ENCODE data around the gene DPYSL3. TPM values are rescaled to one million over a fixed set of nuclear protein-coding genes. Genes with fewer than 3 reads are reported as not detected.
"Not testable (repeated sequence)": the region's sequence is repeated elsewhere in the genome, so short reads cannot be mapped to it uniquely, and the experiment has no call there.

Gene DPYSL3
- total RNA-seq, 2 donors from 2014 or later = 6.5 to 10.5 TPM

- DNase-seq (no peak), ATAC-seq (peak; percentile 76)
- TF ChIP-seq CTCF (IDR thresholded peaks at IDR 0.05) (no peak), POLR2A (IDR thresholded peaks at IDR 0.05) (no peak)
- 32 to 45% methylated on average over 7 of the region's 7 CpGs for WGBS, 2 donors
- peak overlapping the region in 1 of 4 donors; percentile 2 for H3K27ac ChIP-seq
- H3K36me3 ChIP-seq (replicated peaks in 1 of 2; ENCODE audit: insufficient read depth in 1 of 2, low read depth in 2 of 2) = no peaks in the 10 kb centered on the region
- no peaks in the 10 kb centered on the region for H3K4me1 ChIP-seq
- H3K9me3 ChIP-seq = no peaks in the 10 kb centered on the region
- no peak overlapping the region for H3K4me3 ChIP-seq
- H3K27me3 ChIP-seq = no peaks in the 10 kb centered on the region
- intact Hi-C loops (cut with DNase I) = no loop called here
Observed at GRCh38 chr5:147554261-147554817, 44.5 kb upstream of the DPYSL3 start.

GRCh38 chr5:147553817-147554216, 43.9 kb upstream of the DPYSL3 start:
- H3K27ac ChIP-seq = peak overlapping the region in 1 of 4 donors; percentile 2
- 66 to 73% methylated on average over 5 of the region's 5 CpGs for WGBS, 2 donors
- not testable (repeated sequence) for H3K4me3 ChIP-seq

DNA sequence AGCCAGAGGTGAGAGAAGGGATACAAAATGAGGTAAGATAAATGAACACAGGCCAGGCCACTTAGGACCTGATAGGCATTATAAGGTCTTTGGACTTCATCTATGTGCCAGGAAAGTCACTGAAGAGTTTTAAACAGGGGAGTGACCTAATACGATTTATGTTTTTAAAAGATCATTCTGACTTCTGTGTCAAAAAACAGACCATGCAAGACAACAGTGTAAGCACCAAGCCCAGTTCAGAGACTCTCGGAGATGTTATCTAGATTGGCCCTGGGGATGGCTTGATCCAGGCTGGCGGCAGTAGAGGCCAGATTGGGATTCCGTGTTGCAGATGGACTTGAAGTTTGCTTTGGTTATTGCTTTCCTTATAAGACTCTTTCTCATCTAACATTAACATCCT, 43.0 kb upstream of the DPYSL3 start:
- Histone ChIP-seq H3K27me3 (no peaks in the 10 kb centered on the region), H3K4me3 (no peak overlapping the region), H3K27ac (no peak overlapping the region), H3K9me3 (no peaks in the 10 kb centered on the region), H3K4me1 (no peaks in the 10 kb centered on the region), H3K36me3 (replicated peaks in 1 of 2; ENCODE audit: insufficient read depth in 1 of 2, low read depth in 2 of 2) (no peaks in the 10 kb centered on the region)
- no peak for ATAC-seq
- intact Hi-C loops (cut with DNase I) = no loop called here
- TF ChIP-seq CTCF (IDR thresholded peaks at IDR 0.05) (no peak), POLR2A (IDR thresholded peaks at IDR 0.05) (no peak)
- WGBS, 2 donors = 76 to 92% methylated on average over 4 of the region's 4 CpGs
- no peak for DNase-seq

More at GRCh38 chr5:147553817-147554216, 43.9 kb upstream of the DPYSL3 start:
- H3K27me3 ChIP-seq; H3K4me1 ChIP-seq; ATAC-seq; DNase-seq; intact Hi-C loops (cut with DNase I); H3K36me3 ChIP-seq (replicated peaks in 1 of 2; ENCODE audit: insufficient read depth in 1 of 2, low read depth in 2 of 2); H3K9me3 ChIP-seq: not testable (repeated sequence)

GRCh38 chr5:147551677-147552076, 41.8 kb upstream of the DPYSL3 start:
- H3K27ac ChIP-seq = no peak overlapping the region
- no peaks in the 10 kb centered on the region for H3K27me3 ChIP-seq
- TF ChIP-seq POLR2A (IDR thresholded peaks at IDR 0.05) (no peak), CTCF (IDR thresholded peaks at IDR 0.05) (no peak)
- ATAC-seq = no peak
- no peak for DNase-seq
- H3K9me3 ChIP-seq = no peaks in the 10 kb centered on the region
- no peaks in the 10 kb centered on the region for H3K36me3 ChIP-seq (replicated peaks in 1 of 2; ENCODE audit: insufficient read depth in 1 of 2, low read depth in 2 of 2)
- 78 to 96% methylated on average over 1 of the region's 1 CpG for WGBS, 2 donors
- H3K4me1 ChIP-seq = no peaks in the 10 kb centered on the region
- intact Hi-C loops (cut with DNase I) = no loop called here
- no peak overlapping the region for H3K4me3 ChIP-seq

DNA sequence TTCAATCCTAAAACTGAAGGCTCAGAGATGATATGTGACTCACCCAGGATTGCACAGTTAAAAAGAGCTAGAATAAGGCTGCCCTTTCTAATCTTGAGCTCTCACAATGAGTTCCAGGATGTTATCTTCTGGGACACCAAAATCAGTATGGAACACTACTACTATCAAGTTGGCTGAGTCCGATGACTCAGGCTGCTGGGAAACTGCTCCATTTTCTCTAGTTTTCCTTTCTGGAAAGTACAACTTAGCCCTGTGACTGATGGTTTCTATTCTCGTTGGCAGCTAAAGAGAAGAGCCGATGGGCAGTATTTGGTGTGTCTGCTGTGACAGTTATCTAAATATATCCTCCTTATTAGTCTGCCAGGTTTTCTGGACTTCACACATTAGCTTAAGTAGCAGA, 37.9 kb upstream of the DPYSL3 start:
- Histone ChIP-seq H3K36me3 (replicated peaks in 1 of 2; ENCODE audit: insufficient read depth in 1 of 2, low read depth in 2 of 2) (no peaks in the 10 kb centered on the region), H3K9me3 (no peaks in the 10 kb centered on the region), H3K4me1 (no peaks in the 10 kb centered on the region), H3K27me3 (no peaks in the 10 kb centered on the region), H3K27ac (no peak overlapping the region), H3K4me3 (no peak overlapping the region)
- ATAC-seq = peak; percentile 27
- intact Hi-C loops (cut with DNase I) = no loop called here
- no peak for DNase-seq
- 66 to 67% methylated on average over 3 of the region's 3 CpGs for WGBS, 2 donors
- TF ChIP-seq CTCF (IDR thresholded peaks at IDR 0.05) (no peak), POLR2A (IDR thresholded peaks at IDR 0.05) (no peak)

Measured in body of pancreas (tissue), 4 donors.